ENCODE data around the gene LILRB2.
A peak's percentile ranks its signal among the peaks of the same experiment; 100 is the strongest.
"Not testable (repeated sequence)": the region's sequence is repeated elsewhere in the genome, so short reads cannot be mapped to it uniquely, and the experiment has no call there.

The LILRB2 gene

GRCh38 chr19:54271106-54271505 is 9.8 kb downstream of the LILRB2 start:
- DNase-seq: no peak

- DNase-seq: no peak
These were observed 12.0 kb downstream of the LILRB2 start for GRCh38 chr19:54268936-54269335.

GRCh38 chr19:54266133-54266532 is 14.8 kb downstream of the LILRB2 start:
- DNase-seq: peak; percentile 67

- no peak for DNase-seq
These were observed 18.4 kb downstream of the LILRB2 start for GRCh38 chr19:54262470-54262869.

DNA sequence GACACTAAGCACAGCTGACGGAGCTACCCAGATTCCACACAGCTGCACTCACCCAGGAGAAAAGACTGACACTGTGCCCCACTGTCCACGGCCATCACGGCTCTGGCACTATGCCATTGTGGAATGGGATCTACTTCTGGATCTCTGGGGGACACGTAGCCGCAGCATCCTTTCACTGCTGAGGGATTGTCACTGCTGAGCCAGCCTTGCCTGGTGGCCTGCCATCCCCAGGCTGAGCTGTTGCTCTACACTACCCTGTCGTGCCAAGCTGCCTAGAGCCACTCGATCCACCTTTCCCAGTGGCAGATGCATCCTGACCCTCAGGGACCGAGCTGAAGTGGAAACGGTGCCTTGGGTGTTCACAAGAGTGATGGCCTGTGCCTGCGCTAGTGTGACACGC is 18.8 kb downstream of the LILRB2 start:
- DNase-seq: no peak

GRCh38 chr19:54257116-54257480 is 23.8 kb downstream of the LILRB2 start, which contains the start of gene LILRB5:
Gene LILRB5, minus strand, starts transcription at chr19:54257273. Its CDS starts 80 bp downstream, at chr19:54257193.
- DNase-seq: no peak

DNA sequence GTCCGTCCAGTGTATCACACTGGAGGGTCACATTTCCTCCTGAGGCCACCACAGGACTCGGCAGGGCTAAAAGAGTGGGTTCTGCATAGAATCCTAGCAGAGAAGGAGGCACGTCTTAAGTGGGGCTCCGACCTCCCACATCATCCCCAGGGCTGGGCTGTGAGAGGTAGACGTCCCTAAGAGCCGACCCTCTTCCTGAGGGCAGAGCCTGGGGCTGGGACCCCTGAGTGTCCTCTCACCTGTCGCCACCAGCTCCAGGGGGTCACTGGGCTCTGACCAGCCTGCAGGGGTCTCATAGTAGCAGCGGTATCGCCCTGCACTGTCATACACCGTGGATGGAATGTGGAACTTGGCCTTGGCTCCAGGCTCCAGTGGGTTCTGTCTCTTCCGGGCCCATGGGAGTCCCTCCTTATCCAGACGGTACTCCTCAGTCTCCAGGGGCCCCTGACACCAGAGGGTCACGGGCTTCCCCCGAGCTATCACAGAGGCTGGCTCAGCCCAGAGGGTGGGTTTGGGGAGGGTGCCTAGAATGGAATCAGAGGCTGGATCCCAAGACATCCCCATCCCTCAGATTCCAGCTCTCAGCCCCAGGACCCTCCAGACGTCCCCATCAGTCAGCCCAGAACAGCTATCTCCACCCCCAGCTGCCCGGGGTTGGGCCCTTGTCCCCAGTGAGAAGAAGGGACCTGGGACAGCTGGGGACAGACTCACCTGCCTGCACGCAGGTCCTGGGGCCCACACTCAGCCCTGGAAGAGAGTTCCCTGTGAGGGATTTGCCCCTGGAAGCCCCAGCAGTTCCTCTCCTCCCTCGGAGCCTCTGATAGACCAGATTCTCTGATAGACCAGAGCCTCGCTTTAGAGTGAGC is 24.4 kb downstream of the LILRB2 start:
- no peak for DNase-seq

DNA sequence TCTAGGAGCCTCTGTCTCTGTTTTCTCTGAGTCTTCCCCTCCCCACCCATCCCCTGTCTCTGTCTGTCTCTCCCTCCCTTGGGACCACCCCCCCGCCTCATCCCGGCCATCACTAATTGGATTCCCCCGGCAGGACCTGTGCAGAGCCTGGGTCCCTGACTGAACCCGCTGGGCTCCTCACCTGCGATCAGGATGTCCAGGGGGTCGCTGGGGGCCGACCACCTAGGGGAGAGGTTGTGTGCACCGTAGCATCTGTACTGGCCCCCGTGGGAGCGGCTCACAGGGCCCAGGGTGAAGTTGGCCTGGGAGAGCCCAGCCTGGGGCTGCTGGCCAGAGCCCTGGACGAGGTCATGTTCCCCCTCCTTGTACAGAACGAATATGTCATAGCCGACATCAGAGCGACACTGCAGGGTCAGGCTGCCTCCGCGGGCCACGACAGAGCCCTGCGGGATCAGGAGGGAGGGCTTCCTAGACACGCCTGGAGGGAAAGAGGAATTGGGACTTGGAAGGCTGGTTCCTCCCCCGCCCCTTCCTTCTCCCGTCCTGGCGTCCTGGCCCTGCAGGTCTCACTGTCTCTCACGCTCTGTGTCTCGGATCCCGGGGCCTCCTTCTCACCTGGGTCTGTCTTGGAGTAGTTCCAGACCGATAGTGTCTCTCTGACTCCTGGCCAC is 25.7 kb downstream of the LILRB2 start:
- no peak for DNase-seq

- DNase-seq: no peak
These were observed 26.6 kb downstream of the LILRB2 start for GRCh38 chr19:54254195-54254906.

DNA sequence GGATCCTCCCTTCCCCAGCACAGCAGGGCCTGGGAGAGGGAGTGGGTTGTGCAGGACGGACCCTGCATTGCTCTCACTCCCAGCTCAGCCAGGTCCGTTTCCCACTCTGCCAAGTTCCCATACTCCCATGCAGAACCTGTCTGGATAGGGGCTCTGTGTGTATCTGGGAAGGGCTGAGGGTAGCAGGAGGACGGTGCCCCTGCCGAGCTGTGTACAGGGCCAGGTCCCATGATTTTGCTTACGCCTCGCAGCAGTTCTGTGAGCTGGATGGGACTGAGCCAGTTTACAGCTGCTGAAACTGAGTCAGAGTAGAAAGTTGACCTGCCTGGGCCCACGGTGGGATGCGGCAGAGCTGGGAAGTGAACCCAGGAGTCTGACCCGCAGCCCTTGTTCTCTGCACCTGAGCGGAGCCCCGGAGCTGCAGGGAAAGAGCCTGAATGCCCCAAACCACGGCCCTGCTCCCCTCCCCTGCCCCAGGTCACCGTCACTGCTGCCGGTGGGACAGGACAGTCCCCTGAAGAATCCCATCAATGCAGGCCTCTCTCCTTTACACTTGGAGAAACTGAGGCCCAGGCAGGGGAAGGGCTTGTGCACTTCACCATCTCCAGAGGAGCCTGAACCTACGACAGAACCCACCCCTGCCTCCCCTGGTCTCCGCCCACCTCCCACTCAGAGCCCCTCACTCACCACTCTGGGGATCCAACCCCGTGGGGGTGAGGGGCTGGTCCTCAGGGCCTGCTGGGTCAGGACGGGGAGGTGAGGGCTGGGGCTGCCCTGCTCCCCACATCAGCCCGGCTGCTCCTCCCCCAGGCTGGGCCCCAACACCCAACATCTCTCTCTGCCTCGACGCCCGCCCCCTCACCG is 27.3 kb downstream of the LILRB2 start:
- no peak for DNase-seq

- no peak for DNase-seq
These were observed 28.1 kb downstream of the LILRB2 start for GRCh38 chr19:54252845-54253244.

DNA sequence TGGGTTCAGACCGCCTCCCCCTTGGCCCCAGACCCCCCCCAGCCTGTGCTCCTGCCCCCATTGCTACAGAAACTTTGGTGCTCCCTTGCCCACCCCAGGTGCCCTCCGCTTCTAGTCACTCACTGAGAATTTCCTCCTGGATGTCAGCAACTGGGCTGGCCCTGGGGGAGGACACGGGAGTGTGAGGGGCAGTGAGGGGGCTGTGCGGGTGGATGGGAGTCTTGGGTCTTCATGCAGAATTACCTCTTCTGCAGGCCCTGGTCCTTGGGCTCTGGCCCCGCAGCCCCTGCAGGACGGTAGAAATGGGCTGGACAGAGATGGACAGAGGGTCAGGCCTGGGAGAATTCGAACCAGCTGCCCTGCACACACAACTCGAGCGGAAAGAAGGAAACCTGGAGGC is 28.7 kb downstream of the LILRB2 start:
- DNase-seq: no peak

DNA sequence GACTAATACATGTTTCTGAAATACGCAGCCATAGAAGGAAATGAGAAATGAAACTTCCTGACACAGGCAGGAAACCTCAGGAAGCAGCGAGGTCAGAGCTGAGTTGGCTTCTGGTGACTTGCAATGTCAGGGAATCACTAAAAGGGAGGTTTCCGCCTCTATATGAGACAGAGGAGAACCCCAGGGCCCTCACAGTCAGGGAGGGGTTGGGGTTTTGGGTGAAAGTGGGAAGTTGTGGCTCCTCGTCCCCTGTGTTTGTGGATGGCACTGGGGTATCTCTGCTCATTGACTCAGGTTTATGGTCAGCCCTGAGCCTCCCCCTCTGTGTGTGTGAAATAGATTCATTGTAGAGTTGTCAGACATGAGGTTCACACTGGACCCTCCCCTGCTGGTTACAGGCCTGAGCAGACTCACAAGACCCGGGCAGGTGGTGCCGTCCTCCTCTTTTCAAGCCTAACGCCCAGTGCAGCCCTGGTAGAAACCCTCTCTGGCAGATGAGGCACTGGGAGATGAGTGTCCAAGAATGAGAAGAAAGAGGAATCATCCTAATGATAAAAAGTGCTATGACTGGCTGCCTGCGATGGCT is 32.8 kb downstream of the LILRB2 start:
- DNase-seq: peak; percentile 64

DNA sequence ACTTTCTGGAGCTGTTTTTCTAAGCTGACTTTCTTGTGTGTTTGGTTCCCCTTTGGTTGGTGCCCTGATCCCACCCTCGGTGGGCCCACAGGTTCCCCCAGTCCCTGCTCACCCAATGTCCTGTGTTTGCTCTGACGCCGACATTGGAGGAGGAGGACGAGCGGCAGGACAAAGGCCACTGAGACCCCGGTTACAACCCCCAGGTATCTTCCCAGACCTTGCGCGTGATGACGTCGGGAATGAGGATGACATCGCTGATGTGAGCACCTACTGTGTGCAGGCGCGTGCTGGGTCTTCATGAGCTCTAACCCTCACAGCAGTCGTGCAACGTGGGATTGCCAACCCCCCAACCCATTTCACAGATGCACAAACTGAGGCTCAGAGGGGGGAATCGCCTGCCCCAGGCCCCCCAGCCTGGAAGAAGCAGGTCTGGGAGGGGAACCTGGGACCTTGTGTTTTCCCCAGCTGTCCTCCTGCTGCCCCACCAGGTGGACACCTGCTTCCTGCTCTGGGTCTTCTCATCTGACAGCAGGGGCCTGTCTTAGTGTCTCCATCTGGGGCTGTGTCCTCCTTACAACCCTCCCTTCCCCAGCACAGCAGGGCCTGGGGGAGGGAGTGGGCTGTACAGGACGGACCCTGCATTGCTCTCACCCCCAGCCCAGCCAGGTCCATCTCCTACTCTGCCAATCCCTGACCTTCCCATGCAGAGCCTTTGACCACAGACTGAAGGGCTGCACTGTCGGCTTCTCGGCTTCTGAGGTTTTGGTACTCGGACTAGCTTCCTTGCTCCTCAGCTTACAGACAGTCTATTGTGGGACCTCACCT is 33.6 kb downstream of the LILRB2 start:
- DNase-seq: no peak

GRCh38 chr19:54245936-54246335 is 35.0 kb downstream of the LILRB2 start:
- no peak for DNase-seq

DNA sequence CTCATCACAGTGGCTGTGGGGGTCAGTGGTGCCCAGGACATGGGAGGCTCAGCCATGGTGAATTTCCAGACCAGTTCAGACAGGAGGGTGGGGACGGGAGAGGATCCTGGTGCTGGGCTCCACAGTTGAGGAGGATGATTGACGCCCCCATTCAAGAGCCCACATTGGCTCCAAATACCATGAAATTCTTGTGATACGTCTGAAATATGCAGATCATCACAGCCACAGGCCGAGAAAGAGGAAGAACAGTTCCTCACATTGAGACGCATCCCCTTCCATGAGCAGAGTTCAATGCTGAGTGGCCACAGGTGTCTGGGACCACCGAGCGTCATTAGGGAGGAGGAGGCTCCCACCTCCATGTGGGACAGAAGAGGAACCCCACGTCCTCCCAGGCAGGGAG is 37.1 kb downstream of the LILRB2 start:
- DNase-seq: not testable (repeated sequence)

DNA sequence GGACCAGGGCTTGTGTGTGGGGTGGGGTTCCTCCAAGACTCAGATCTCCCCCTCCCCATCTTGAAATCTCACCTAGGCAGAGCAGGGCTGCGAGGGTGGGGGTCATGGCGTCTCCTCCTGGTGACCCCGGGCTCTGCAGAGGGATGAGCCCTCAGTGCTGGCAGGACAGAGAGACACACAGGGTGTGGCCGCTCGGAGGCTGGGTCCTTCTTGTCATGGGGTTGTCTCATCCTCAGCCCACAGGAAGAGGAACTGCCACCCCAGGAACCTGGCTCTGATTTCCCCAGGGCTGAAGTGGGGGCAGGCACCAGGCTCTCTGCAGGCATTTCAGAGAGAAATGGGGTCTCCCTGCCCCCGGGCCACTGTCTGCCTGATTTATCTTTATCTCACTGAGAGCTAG is 38.3 kb downstream of the LILRB2 start, which contains the start of gene LILRA6:
Gene LILRA6, minus strand, starts transcription at position 145 of the 400 bp plus-strand sequence.
- not testable (repeated sequence) for DNase-seq

DNA sequence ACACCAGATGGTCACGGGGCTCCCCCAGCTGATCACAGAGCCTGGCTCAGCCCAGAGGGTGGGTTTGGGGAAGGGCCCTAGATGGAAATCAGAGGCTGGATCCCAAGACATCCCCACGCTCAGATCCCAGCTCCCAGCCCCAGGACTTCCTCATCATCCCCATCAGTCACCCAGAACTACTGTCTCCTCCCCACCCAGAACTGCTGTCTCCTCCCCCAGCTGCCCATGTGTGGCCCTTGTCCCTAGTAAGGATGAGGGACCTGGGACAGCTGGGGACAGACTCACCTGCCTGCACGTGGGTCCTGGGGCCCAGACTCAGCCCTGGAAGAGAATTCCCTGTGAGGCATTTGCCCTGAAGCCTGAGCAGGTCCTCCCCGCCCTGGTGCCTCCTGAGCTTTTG is 38.7 kb downstream of the LILRB2 start:
- not testable (repeated sequence) for DNase-seq

GRCh38 chr19:54240372-54241336 is 40.3 kb downstream of the LILRB2 start:
- DNase-seq: not testable (repeated sequence)

Data from activated CD4-positive, alpha-beta T cell treated with anti-CD3 and anti-CD28 coated beads, Interleukin-2, amount 50 U/mL, for 16 hours (primary cell).